ENCODE data around the gene TAGLN. TPM values are rescaled to one million over a fixed set of nuclear protein-coding genes. Genes with fewer than 3 reads are reported as not detected.

The TAGLN gene
- total and polyA plus RNA-seq, 2 of the 8 experiments (the other 6 are each of a cell fraction or from before 2014, with no cell fraction given) = 140 to 300 TPM

DNA sequence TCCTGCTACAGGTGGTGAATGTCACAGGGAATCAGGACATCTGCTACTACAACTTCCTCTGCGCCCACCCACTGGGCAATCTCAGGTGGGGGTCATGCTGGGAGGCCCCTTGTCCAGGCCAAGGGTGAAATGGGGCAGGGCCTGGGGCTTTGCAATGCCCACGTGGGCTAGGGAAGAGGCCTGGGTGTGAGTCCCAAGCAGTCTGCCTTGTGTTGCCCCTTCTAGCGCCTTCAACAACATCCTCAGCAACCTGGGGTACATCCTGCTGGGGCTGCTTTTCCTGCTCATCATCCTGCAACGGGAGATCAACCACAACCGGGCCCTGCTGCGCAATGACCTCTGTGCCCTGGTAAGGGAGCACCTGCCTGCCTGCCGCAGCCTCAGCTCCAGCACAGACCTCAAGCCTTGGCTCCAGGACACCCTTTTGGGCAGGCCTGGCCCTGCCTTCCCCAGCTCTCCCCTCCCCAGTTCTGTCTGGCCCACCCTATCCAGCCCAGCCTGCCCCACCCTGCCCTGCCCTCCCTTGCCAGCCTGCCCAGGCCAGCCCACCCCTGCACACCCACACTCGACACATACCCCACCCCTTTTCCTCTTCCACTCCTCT, 9.1 kb upstream of the TAGLN start:
- 90% methylated on average over 7 of the region's 8 CpGs; no CpG with 5 or more reads in 1 of the 2 experiments for WGBS, 2 experiments (ENCODE audit: extremely low coverage in 1 of 2, insufficient coverage in 1 of 2, insufficient read length in 1 of 2, insufficient replicate concordance in 2 of 2, low coverage in 1 of 2, low lambda C conversion rate in 2 of 2, missing lambda C conversion rate in 1 of 2)
- DNase-seq (ENCODE audit: low read depth in 1 of 2, low spot score in 2 of 2) = no peak
- no peak overlapping the region for H3K9ac ChIP-seq (replicated peaks in 1 of 4; ENCODE audit: extremely low read depth in 1 of 4, low read depth in 3 of 4, low read length in 3 of 4)
- TF ChIP-seq PHF8 (conservative IDR thresholded peaks at IDR 0.05; ENCODE audit: low read depth, low read length) (no peak), POLR2AphosphoS5 (IDR thresholded peaks at IDR 0.05; ENCODE audit: low read depth, low read length) (no peak), CTBP2 (IDR thresholded peaks at IDR 0.05; ENCODE audit: borderline replicate concordance, insufficient read depth, insufficient read length, low read length) (no peak), SP4 (IDR thresholded peaks at IDR 0.05; ENCODE audit: low read length) (no peak), ASH2L (IDR thresholded peaks at IDR 0.05; ENCODE audit: low read length) (no peak), EP300 (IDR thresholded peaks at IDR 0.05; ENCODE audit: borderline replicate concordance in 1 of 2, low read depth in 2 of 2, low read length in 2 of 2) (no peak), HDAC2 (IDR thresholded peaks at IDR 0.05; ENCODE audit: borderline replicate concordance in 1 of 2, low read depth in 2 of 2, low read length in 2 of 2) (no peak), KDM5A (IDR thresholded peaks at IDR 0.05; ENCODE audit: low read length) (no peak), FOSL1 (IDR thresholded peaks at IDR 0.05; ENCODE audit: insufficient read depth, low read depth, low read length) (no peak), CREB1 (IDR thresholded peaks at IDR 0.05) (no peak)
- TF ChIP-seq, protein P1, sequence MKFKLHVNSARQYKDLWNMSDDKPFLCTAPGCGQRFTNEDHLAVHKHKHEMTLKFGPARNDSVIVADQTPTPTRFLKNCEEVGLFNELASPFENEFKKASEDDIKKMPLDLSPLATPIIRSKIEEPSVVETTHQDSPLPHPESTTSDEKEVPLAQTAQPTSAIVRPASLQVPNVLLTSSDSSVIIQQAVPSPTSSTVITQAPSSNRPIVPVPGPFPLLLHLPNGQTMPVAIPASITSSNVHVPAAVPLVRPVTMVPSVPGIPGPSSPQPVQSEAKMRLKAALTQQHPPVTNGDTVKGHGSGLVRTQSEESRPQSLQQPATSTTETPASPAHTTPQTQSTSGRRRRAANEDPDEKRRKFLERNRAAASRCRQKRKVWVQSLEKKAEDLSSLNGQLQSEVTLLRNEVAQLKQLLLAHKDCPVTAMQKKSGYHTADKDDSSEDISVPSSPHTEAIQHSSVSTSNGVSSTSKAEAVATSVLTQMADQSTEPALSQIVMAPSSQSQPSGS (IDR thresholded peaks at IDR 0.05; ENCODE audit: low read length) = no peak

More for the DNA sequence above, 9.1 kb upstream of the TAGLN start:
- no peak overlapping the region for H2BK15ac ChIP-seq (ENCODE audit: low read length)
- peaks cover 0 to 11% (median 1%) of the 10 kb centered on the region in 4 experiments; a peak in 3 of 8 replicates for H3K36me3 ChIP-seq (ENCODE audit: control insufficient read depth in 2 of 4, insufficient read depth in 4 of 4, low read length in 3 of 4)
- H3K4me3 ChIP-seq (ENCODE audit: extremely low read depth in 1 of 4, insufficient read depth in 2 of 4, low read depth in 3 of 4, low read length in 4 of 4) = no peak overlapping the region
- no peaks in the 10 kb centered on the region for H3K27me3 ChIP-seq (replicated peaks in 1 of 4; ENCODE audit: control insufficient read depth in 3 of 4, extremely low read depth in 1 of 4, insufficient read depth in 3 of 4, low read length in 3 of 4)
- no peak overlapping the region for H4K5ac ChIP-seq (ENCODE audit: insufficient read length, low read depth, low read length)
- H2BK12ac ChIP-seq (ENCODE audit: low read depth, low read length) = no peak overlapping the region
- no peaks in the 10 kb centered on the region for H3K23me2 ChIP-seq (ENCODE audit: low read depth, low read length)
- no peak for FAIRE-seq
- H2AFZ ChIP-seq (ENCODE audit: low read length) = no peak overlapping the region
- no peak overlapping the region for H3K4me2 ChIP-seq (ENCODE audit: insufficient read depth in 1 of 2, low read depth in 2 of 2, low read length in 2 of 2)
- no peak overlapping the region for H3K27ac ChIP-seq (ENCODE audit: low read depth, low read length)
- POLR2A ChIA-PET (ENCODE audit: partially characterized antibody) = interaction anchor here (3.0 to 12.6 kb wide), 2 partner anchors 8 to 12 kb away, joined by 14 to 153 read pairs; partner anchors contain the start of gene TAGLN
- H3K4ac ChIP-seq (replicated peaks; ENCODE audit: insufficient read length, low read depth, low read length) = no peak overlapping the region
- H2BK120ac ChIP-seq (replicated peaks; ENCODE audit: low read depth, low read length) = no peak overlapping the region
- H3K23ac ChIP-seq (ENCODE audit: insufficient read length) = no peak overlapping the region
- no peaks in the 10 kb centered on the region for H3K4me1 ChIP-seq (replicated peaks in 1 of 4; ENCODE audit: control insufficient read depth in 3 of 4, insufficient read depth in 4 of 4, low read length in 3 of 4)
- no peak overlapping the region for H2AK5ac ChIP-seq (ENCODE audit: low read depth, low read length)
- H4K91ac ChIP-seq (replicated peaks; ENCODE audit: insufficient read length, low read length) = no peak overlapping the region
- H2BK5ac ChIP-seq (ENCODE audit: low read depth, low read length) = 0 out of 2 replicates have a peak overlapping the region, but pooled peaks have one; percentile 49
- H4K8ac ChIP-seq (ENCODE audit: extremely low read depth, insufficient read depth, low read length) = no peak overlapping the region
- no peak overlapping the region for H3K56ac ChIP-seq (replicated peaks; ENCODE audit: insufficient read length, low read depth, low read length)
- H3K9me3 ChIP-seq (ENCODE audit: insufficient read depth in 2 of 2, low read depth in 1 of 2, low read length in 1 of 2) = no peaks in the 10 kb centered on the region
- no peaks in the 10 kb centered on the region for H3K79me2 ChIP-seq (ENCODE audit: control insufficient read depth in 1 of 2, insufficient read depth in 2 of 2, low read length in 2 of 2)
- no peak overlapping the region for H3K14ac ChIP-seq (ENCODE audit: insufficient read length)
- no peaks in the 10 kb centered on the region for H3K79me1 ChIP-seq (ENCODE audit: low read depth, low read length)
- CTCF ChIA-PET (ENCODE audit: partially characterized antibody) = interaction anchor here (1.1 to 18.7 kb wide), 2 partner anchors 15 to 32 kb away, joined by 3 to 449 read pairs; partner anchors contain the start of genes PCSK7 and RNF214
- peaks cover 0 to 2% of the 10 kb centered on the region in 2 experiments for H4K20me1 ChIP-seq (replicated peaks in 1 of 2; ENCODE audit: control insufficient read depth in 1 of 2, insufficient read depth in 2 of 2, low read length in 2 of 2)
- H3K18ac ChIP-seq (ENCODE audit: extremely low read depth, low read length) = no peak overlapping the region
- H2BK20ac ChIP-seq (ENCODE audit: low read length) = no peak overlapping the region
